Upper lobe of left lung (tissue), 4 donors: Measurements from ENCODE around the gene GPS2.

Experiments used
- POLR2A ChIP-seq, 4 donors: fragments of 450-650 bp; IDR thresholded peaks; one replicate each; pipeline ENCODE4 v1.5.1; 2016 to 2017; ENCODE audit warnings: antibody characterized with exemption in 4 of 4, mild to moderate bottlenecking in 2 of 4
- TF ChIP-seq, protein P1 (sequence below), 6 experiments: fragments of 450-650 bp in 4 of 6; fragments of 200-600 bp in 2 of 6; sonication (generic) in 2 of 6; IDR thresholded peaks; one replicate each; pipeline ENCODE4 v1.5.1; 2016 to 2019; ENCODE audit warnings: antibody characterized with exemption in 6 of 6

DNA sequence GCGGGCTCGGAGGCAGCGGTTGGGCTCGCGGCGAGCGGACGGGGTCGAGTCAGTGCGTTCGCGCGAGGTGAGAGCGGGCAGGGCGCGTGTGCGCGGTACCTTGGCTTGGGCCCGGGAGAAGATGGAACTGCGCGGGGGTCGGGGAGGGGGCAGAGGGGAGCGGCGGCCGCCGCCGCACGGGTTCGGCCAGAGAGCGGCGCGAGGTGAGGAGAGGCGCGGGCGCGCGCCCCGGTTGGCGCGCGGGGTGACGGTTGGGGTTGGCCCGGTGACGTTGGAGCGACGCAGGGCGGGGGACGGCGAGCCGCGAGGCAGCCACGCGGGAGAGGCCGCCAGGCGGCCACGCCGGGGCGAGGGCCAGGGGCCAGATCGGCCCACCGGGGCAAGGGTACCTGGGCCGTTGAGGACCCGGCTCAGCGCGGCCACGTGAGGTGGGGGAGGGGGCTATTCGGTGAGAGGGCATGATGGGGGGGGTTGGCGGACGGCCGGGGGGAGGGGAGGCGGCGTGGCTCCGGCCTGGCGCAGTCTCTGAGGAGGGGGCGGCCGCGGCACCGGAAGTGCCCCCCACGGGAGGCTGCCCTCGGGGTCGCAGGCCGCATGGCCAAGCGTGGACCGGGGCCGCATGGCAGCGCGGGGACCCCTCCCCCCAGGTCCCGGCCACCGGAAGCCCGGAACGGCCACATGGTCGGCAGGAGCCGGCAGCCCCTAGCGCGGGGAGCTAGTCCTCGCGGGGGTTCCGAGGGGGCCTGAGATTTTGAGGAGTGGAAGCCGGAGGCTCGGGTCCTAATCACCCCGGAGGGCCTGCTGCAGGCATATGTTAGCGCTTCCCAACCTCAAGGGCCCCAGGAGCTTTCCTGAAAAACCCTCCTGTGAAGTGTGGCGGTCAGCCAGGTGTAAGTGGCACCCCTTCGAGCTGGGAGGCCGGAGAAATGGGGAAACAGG lies 7.2 kb downstream of the GPS2 start:
- TF ChIP-seq, protein P1, sequence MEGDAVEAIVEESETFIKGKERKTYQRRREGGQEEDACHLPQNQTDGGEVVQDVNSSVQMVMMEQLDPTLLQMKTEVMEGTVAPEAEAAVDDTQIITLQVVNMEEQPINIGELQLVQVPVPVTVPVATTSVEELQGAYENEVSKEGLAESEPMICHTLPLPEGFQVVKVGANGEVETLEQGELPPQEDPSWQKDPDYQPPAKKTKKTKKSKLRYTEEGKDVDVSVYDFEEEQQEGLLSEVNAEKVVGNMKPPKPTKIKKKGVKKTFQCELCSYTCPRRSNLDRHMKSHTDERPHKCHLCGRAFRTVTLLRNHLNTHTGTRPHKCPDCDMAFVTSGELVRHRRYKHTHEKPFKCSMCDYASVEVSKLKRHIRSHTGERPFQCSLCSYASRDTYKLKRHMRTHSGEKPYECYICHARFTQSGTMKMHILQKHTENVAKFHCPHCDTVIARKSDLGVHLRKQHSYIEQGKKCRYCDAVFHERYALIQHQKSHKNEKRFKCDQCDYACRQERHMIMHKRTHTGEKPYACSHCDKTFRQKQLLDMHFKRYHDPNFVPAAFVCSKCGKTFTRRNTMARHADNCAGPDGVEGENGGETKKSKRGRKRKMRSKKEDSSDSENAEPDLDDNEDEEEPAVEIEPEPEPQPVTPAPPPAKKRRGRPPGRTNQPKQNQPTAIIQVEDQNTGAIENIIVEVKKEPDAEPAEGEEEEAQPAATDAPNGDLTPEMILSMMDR (IDR thresholded peaks at IDR 0.05) = peak in 4 of 6 experiments; percentile 17 to 56 (median 36)
- TF ChIP-seq POLR2A (IDR thresholded peaks at IDR 0.05) = peak in 2 of 4 donors; percentile 64 to 92
